PFSK-1 (cell line): Measurements from ENCODE around the gene PAM16.

Experiments used
- FOXP2 ChIP-seq: optimal IDR thresholded peaks from 2 replicates; pipeline ENCODE3; 2011; ENCODE audit warnings: borderline replicate concordance, control low read depth, inconsistent platforms; ENCODE audit not compliant: insufficient read depth; ENCODE audit errors: extremely low read length, extremely low read depth
- POLR2AphosphoS5 ChIP-seq: IDR thresholded peaks from 2 replicates; pipeline ENCODE4 v1.6.1; 2012; ENCODE audit warnings: low read depth, mild to moderate bottlenecking, control low read depth, low read length, moderate library complexity
- SIN3A ChIP-seq: IDR thresholded peaks from 2 replicates; pipeline ENCODE4 v1.6.1; 2012; ENCODE audit warnings: mild to moderate bottlenecking, low read length, moderate library complexity, borderline replicate concordance; ENCODE audit not compliant: insufficient read depth
- TAF1 ChIP-seq: IDR thresholded peaks from 2 replicates; pipeline ENCODE4 v1.6.1; 2012; ENCODE audit warnings: low read length, control low read depth, borderline replicate concordance; ENCODE audit not compliant: insufficient read depth
- TF ChIP-seq, protein P1 (sequence below), 2 experiments: IDR thresholded peaks; 2 replicates each; pipeline versions ENCODE4 v1.6.1 to v1.8.0; 2011 to 2012; ENCODE audit warnings: low read depth in 2 of 2, low read length in 2 of 2, control low read depth in 1 of 2, inconsistent platforms in 1 of 2, mild to moderate bottlenecking in 1 of 2, moderate library complexity in 1 of 2; ENCODE audit not compliant: insufficient read depth in 1 of 2

PAM16 gene

DNA sequence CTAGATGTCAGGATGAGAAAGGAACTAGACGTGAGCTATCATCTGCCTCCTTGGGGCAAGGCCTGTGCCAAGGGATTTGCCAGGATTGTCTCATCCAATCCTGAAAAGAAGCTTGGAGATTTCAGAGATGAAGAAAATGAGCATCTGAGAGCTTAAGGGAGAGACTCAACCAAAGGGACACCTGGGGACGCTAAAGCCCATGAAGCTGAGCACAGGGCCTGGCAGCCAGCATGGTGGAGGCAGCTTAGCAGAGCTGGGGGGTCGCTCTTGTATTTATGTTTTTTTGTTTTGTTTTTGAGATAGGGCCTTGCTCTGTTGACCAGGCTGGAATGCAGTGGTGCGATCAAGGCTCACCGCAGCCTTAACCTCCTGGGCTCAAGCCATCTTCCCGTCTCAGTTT lies 53.6 kb downstream of the PAM16 start:
- TF ChIP-seq TAF1 (no peak), POLR2AphosphoS5 (no peak), FOXP2 (no peak), SIN3A (no peak)
- TF ChIP-seq, protein P1, sequence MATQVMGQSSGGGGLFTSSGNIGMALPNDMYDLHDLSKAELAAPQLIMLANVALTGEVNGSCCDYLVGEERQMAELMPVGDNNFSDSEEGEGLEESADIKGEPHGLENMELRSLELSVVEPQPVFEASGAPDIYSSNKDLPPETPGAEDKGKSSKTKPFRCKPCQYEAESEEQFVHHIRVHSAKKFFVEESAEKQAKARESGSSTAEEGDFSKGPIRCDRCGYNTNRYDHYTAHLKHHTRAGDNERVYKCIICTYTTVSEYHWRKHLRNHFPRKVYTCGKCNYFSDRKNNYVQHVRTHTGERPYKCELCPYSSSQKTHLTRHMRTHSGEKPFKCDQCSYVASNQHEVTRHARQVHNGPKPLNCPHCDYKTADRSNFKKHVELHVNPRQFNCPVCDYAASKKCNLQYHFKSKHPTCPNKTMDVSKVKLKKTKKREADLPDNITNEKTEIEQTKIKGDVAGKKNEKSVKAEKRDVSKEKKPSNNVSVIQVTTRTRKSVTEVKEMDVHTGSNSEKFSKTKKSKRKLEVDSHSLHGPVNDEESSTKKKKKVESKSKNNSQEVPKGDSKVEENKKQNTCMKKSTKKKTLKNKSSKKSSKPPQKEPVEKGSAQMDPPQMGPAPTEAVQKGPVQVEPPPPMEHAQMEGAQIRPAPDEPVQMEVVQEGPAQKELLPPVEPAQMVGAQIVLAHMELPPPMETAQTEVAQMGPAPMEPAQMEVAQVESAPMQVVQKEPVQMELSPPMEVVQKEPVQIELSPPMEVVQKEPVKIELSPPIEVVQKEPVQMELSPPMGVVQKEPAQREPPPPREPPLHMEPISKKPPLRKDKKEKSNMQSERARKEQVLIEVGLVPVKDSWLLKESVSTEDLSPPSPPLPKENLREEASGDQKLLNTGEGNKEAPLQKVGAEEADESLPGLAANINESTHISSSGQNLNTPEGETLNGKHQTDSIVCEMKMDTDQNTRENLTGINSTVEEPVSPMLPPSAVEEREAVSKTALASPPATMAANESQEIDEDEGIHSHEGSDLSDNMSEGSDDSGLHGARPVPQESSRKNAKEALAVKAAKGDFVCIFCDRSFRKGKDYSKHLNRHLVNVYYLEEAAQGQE (IDR thresholded peaks at IDR 0.05; ENCODE audit: insufficient read depth in 1 of 2, low read depth in 2 of 2, low read length in 2 of 2), result no peak

DNA sequence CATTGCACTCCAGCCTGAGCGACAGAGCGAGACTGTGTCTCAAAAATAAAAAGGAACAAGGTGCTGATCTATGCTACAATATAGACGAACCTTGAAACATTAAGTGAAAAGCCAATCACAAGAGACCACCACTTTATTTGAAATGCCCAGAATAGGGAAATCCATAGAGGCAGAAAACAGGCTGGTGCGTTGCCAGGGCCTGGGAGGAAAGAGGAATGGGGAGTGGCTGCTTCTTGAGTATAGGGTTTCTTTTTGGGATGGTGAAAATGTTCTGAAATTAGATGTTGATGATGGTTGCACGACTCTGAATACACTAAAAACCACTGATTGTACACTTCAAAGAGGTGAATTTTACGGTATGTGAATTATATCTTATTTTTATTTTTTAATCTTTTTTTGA lies 55.5 kb downstream of the PAM16 start:
- TF ChIP-seq FOXP2 (no peak), TAF1 (no peak), POLR2AphosphoS5 (no peak), SIN3A (no peak)
- TF ChIP-seq, protein P1 (IDR thresholded peaks at IDR 0.05; ENCODE audit: insufficient read depth in 1 of 2, low read depth in 2 of 2, low read length in 2 of 2), result no peak

DNA sequence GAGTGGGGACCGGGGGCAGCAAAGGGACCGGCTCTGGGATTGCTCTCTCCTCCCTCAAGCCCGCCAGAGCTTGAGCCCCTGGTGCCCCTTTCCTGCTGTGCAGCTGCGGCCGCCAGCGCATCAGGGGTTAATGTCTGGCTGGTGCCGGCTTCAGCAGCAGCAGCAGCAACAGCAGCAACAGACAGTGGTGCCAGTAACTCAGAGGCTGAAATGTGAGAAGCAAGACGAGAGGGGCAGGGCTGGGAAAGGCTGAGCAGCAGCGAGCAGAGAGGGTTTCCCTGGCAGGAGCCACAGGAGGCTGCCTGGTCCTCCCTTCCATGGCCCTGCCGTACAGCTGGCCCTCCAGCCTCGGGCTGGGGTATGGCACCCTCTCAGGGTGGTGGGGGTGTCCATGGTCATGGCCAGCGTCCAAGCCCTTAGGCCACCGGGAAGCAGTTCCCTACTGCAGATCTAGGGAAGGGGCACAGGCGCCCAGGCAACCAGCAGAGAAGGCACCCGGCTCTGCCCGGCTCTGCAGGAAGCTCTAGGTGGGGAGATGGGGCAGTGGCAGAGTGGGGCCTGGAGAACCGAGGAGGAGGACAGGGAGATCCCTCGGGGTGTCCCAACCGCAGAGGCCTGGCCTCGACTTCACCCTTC lies 57.2 kb downstream of the PAM16 start:
- TF ChIP-seq FOXP2, result peak; percentile 23
- TF ChIP-seq POLR2AphosphoS5, result no peak

DNA sequence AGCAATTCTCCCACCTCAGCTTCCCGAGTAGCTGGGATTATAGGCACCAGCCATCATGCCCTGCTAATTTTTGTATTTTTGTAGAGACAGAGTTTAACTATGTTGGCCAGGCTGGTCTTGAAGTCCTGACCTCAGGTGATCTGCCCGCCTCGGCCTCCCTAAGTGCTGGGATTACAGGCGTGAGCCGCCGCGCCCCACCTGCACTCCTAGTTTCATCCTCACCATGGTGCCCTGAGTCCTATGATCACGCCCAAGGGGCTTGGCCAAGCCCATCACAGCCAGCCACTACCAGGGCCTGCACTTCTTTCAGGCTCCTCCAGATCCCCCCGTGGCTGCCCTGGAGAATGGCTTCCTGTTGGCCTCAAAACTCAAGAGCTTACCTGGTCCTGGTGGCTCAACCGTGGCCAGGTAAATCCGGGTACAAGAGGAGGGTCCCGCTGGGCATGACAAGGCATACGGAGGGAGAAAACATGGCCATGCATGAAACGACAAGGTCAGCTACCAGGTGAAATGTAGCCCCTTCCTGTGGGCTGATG lies 57.9 kb downstream of the PAM16 start:
- TF ChIP-seq SIN3A, result no peak
- no peak for TF ChIP-seq FOXP2
- no peak for TF ChIP-seq TAF1
- TF ChIP-seq POLR2AphosphoS5, result no peak
- TF ChIP-seq, protein P1 (IDR thresholded peaks at IDR 0.05; ENCODE audit: insufficient read depth in 1 of 2, low read depth in 2 of 2, low read length in 2 of 2), result no peak

DNA sequence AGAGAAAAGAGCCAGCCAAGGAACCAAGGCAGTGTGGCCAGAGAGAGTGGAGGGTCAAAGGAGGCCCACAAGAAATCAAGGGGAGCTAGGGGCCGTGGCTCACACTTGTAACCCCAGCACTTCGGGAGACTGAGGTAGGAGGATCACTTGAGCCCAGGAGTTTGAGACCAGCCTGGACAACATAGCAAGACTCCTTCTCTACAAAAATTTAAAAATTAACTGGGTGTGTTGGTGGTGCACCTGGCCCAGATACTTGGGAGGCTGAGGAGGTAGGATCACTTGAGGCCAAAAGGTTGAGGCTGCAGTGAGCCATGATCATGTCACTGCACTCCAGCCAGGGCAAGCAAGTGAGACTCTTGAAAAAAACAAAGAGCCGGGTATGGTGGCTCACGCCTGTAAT lies 59.4 kb downstream of the PAM16 start:
- TF ChIP-seq SIN3A, result no peak
- no peak for TF ChIP-seq TAF1
- no peak for TF ChIP-seq FOXP2
- TF ChIP-seq POLR2AphosphoS5, result no peak
- TF ChIP-seq, protein P1 (IDR thresholded peaks at IDR 0.05; ENCODE audit: insufficient read depth in 1 of 2, low read depth in 2 of 2, low read length in 2 of 2), result no peak
